A673 (cell line): ENCODE data around the gene RABGAP1L.

Source experiments
- EZH2 ChIP-seq: fragments of 200-600 bp; sonication (generic); IDR thresholded peaks from 2 replicates; pipeline ENCODE4 v1.6.1; 2017; ENCODE audit warnings: borderline replicate concordance, low read depth, mild to moderate bottlenecking, mixed read lengths, antibody characterized with exemption, low read length; ENCODE audit not compliant: poor library complexity, severe bottlenecking
- TF ChIP-seq, protein P1 (sequence below): fragments of 300-800, 200-600 bp; sonication (generic); conservative IDR thresholded peaks from 2 replicates; pipeline ENCODE4 v1.5.1; 2017; ENCODE audit warnings: low read depth, mild to moderate bottlenecking, antibody characterized with exemption, low read length, moderate library complexity, mixed read lengths

DNA sequence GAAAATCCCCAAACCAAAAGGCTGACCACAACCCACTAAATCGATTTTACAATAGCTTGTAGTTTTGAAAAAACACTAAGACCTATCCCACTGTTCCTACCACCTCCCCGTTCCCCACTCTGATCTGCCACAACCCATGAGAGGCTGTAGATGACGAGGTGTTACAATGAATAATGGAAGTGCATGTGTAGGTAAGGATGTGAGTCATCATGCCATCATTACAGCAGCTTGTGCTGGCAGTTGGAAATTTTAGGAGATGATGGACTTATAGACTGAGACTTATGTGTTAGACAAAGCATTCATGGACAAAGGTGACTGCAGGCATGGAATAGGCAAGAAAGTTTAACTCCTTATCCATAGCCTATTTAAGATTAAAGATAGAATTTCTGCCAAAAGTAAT, 655.7 kb downstream of the RABGAP1L start:
- TF ChIP-seq, protein P1, sequence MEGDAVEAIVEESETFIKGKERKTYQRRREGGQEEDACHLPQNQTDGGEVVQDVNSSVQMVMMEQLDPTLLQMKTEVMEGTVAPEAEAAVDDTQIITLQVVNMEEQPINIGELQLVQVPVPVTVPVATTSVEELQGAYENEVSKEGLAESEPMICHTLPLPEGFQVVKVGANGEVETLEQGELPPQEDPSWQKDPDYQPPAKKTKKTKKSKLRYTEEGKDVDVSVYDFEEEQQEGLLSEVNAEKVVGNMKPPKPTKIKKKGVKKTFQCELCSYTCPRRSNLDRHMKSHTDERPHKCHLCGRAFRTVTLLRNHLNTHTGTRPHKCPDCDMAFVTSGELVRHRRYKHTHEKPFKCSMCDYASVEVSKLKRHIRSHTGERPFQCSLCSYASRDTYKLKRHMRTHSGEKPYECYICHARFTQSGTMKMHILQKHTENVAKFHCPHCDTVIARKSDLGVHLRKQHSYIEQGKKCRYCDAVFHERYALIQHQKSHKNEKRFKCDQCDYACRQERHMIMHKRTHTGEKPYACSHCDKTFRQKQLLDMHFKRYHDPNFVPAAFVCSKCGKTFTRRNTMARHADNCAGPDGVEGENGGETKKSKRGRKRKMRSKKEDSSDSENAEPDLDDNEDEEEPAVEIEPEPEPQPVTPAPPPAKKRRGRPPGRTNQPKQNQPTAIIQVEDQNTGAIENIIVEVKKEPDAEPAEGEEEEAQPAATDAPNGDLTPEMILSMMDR: no peak
- TF ChIP-seq EZH2: no peak
